Measurements from ENCODE around the gene EXOSC10.

- TF ChIP-seq CTCF (conservative IDR thresholded peaks at IDR 0.05) (no peak), ZFX (IDR thresholded peaks at IDR 0.05) (no peak)
Measured at GRCh38 chr1:11116318-11116717, 16.6 kb upstream of the EXOSC10 start.

All from C4-2B (cell line).